ENCODE measurements around the gene MATCAP1. TPM values are rescaled to one million over a fixed set of nuclear protein-coding genes. Genes with fewer than 3 reads are reported as not detected.

Gene MATCAP1
- total RNA-seq, 2 donors from 2014 or later: 13.7 to 28.4 TPM

- no peak for TF ChIP-seq CTCF (IDR thresholded peaks at IDR 0.05)
- H3K27ac ChIP-seq: no peak overlapping the region
- ATAC-seq (ENCODE audit: insufficient number of reproducible peaks, low FRiP score, low read depth) (no peak), DNase-seq (ENCODE audit: low spot score) (no peak)
- no peaks in the 10 kb centered on the region for H3K27me3 ChIP-seq (replicated peaks; ENCODE audit: insufficient read depth)
- no peaks in the 10 kb centered on the region for H3K36me3 ChIP-seq
- no peaks in the 10 kb centered on the region for H3K9me3 ChIP-seq
- H3K4me1 ChIP-seq (ENCODE audit: control insufficient read depth in 1 of 2, low read depth in 2 of 2): peaks cover 19 to 50% of the 10 kb centered on the region in 2 donors
- no peak overlapping the region for H3K4me3 ChIP-seq
Observed at GRCh38 chr16:67157892-67158635, 25.7 kb downstream of the MATCAP1 start.

GRCh38 chr16:67157106-67157748 lies 26.5 kb downstream of the MATCAP1 start:
- H3K27ac ChIP-seq: no peak overlapping the region
- H3K27me3 ChIP-seq (replicated peaks; ENCODE audit: insufficient read depth): no peaks in the 10 kb centered on the region
- no peak for TF ChIP-seq CTCF (IDR thresholded peaks at IDR 0.05)
- peaks cover 16 to 41% of the 10 kb centered on the region in 2 donors for H3K4me1 ChIP-seq (ENCODE audit: control insufficient read depth in 1 of 2, low read depth in 2 of 2)
- H3K9me3 ChIP-seq: no peaks in the 10 kb centered on the region
- no peaks in the 10 kb centered on the region for H3K36me3 ChIP-seq
- no peak for ATAC-seq (ENCODE audit: insufficient number of reproducible peaks, low FRiP score, low read depth)
- H3K4me3 ChIP-seq: no peak overlapping the region
- DNase-seq (ENCODE audit: low spot score): no peak

GRCh38 chr16:67156143-67156844 lies 27.5 kb downstream of the MATCAP1 start:
- DNase-seq (ENCODE audit: low spot score) (no peak), ATAC-seq (ENCODE audit: insufficient number of reproducible peaks, low FRiP score, low read depth) (no peak)
- no peak for TF ChIP-seq CTCF (IDR thresholded peaks at IDR 0.05)
- peaks cover 15 to 35% of the 10 kb centered on the region in 2 donors for H3K4me1 ChIP-seq (ENCODE audit: control insufficient read depth in 1 of 2, low read depth in 2 of 2)
- no peaks in the 10 kb centered on the region for H3K9me3 ChIP-seq
- H3K27me3 ChIP-seq (replicated peaks; ENCODE audit: insufficient read depth): no peaks in the 10 kb centered on the region
- no peak overlapping the region for H3K4me3 ChIP-seq
- no peak overlapping the region for H3K27ac ChIP-seq
- no peaks in the 10 kb centered on the region for H3K36me3 ChIP-seq

GRCh38 chr16:67155295-67156142 lies 28.2 kb downstream of the MATCAP1 start:
- TF ChIP-seq CTCF (IDR thresholded peaks at IDR 0.05): peak; percentile 98
- Histone ChIP-seq H3K4me1 (ENCODE audit: control insufficient read depth in 1 of 2, low read depth in 2 of 2) (peaks cover 12 to 36% of the 10 kb centered on the region in 2 donors), H3K27me3 (replicated peaks; ENCODE audit: insufficient read depth) (no peaks in the 10 kb centered on the region), H3K36me3 (no peaks in the 10 kb centered on the region), H3K27ac (no peak overlapping the region), H3K4me3 (peak overlapping the region; percentile 62), H3K9me3 (no peaks in the 10 kb centered on the region)
- ATAC-seq (ENCODE audit: insufficient number of reproducible peaks, low FRiP score, low read depth) (no peak), DNase-seq (ENCODE audit: low spot score) (no peak)
